Smooth muscle cell (in vitro differentiated cells): ENCODE results near the gene LUZP2. TPM values are rescaled to one million over a fixed set of nuclear protein-coding genes. Genes with fewer than 3 reads are reported as not detected.

Source experiments
- DNase-seq: peaks from one replicate; lab custom pipeline; 2025; ENCODE audit not compliant: unreplicated experiment; lab: John Stamatoyannopoulos, UW
- H2AFZ ChIP-seq: fragments of 200-600 bp; sonication (generic); 2 replicates; pipeline ENCODE4 v1.6.0; 2016; ENCODE audit warnings: antibody characterized with exemption, low read depth, mild to moderate bottlenecking
- H3F3A ChIP-seq: fragments of 200-600 bp; sonication (generic); 2 replicates; pipeline ENCODE4 v1.6.0; 2017; ENCODE audit warnings: antibody characterized with exemption, low read depth
- H3K27ac ChIP-seq: fragments of 200-600 bp; sonication (generic); 2 replicates; pipeline ENCODE4 v1.5.1; 2016; ENCODE audit warnings: low read depth, mild to moderate bottlenecking
- H3K27me3 ChIP-seq: fragments of 200-600 bp; sonication (generic); 2 replicates; pipeline ENCODE4 v1.6.1; 2016; ENCODE audit warnings: low read depth, mild to moderate bottlenecking
- H3K36me3 ChIP-seq: fragments of 200-600 bp; sonication (generic); 2 replicates; pipeline ENCODE4 v1.5.1; 2016; ENCODE audit warnings: low read depth
- H3K4me1 ChIP-seq: fragments of 200-600 bp; sonication (generic); 2 replicates; pipeline ENCODE4 v1.5.1; 2016; ENCODE audit warnings: low read depth
- H3K4me2 ChIP-seq: fragments of 200-600 bp; sonication (generic); 2 replicates; pipeline ENCODE4 v1.6.0; 2016; ENCODE audit warnings: mild to moderate bottlenecking
- H3K4me3 ChIP-seq: fragments of 200-600 bp; sonication (generic); 2 replicates; pipeline ENCODE4 v1.5.1; 2016; ENCODE audit warnings: mild to moderate bottlenecking
- H3K79me2 ChIP-seq: fragments of 200-600 bp; sonication (generic); 2 replicates; pipeline ENCODE4 v1.6.0; 2016; ENCODE audit warnings: low read depth, mild to moderate bottlenecking
- H3K9ac ChIP-seq: fragments of 200-600 bp; sonication (generic); 2 replicates; pipeline ENCODE4 v1.6.0; 2016; ENCODE audit warnings: low read depth
- H3K9me3 ChIP-seq: fragments of 200-600 bp; sonication (generic); replicated peaks from 2 replicates; pipeline ENCODE4 v1.5.1; 2016; ENCODE audit warnings: low read depth
- H4K20me1 ChIP-seq: fragments of 200-600 bp; sonication (generic); 2 replicates; pipeline ENCODE4 v1.6.0; 2016; ENCODE audit warnings: low read depth
- CTCF ChIP-seq: fragments of 200-600 bp; sonication (generic); IDR thresholded peaks from 2 replicates; pipeline ENCODE4 v1.5.1; 2017; ENCODE audit warnings: borderline replicate concordance, mild to moderate bottlenecking, antibody characterized with exemption; ENCODE audit not compliant: insufficient read depth, poor library complexity, severe bottlenecking
- WGBS: methylation state at CpG from one replicate; pipeline ENCODE4 v1.1.7; 2016; ENCODE audit warnings: low lambda C conversion rate; 5-methylcytosine and 5-hydroxymethylcytosine counted together
- polyA plus RNA-seq: library from polyadenylated mRNA; unstranded; fragments of >200 nt; fragmentation: Nextera tagmentation; extraction: Ambion mirVana; gene quantifications from 2 replicates; pipeline ENCODE4 v1.2.1, GENCODE V29; 2016
- total RNA-seq: library from RNA; depleted of rRNA; stranded (reverse); fragments of >200 nt; gene quantifications from 2 replicates; pipeline ENCODE4 v1.2.3, GENCODE V29; 2014

The LUZP2 gene
- total and polyA plus RNA-seq, 2 experiments from 2014 or later, result 1.1 to 1.3 TPM

- H3K4me1 ChIP-seq, result no peaks in the 10 kb centered on the region
- no peaks in the 10 kb centered on the region for H3K79me2 ChIP-seq
- H3K27ac ChIP-seq, result no peak overlapping the region
- no peaks in the 10 kb centered on the region for H3K27me3 ChIP-seq
- H3K9me3 ChIP-seq, result no peaks in the 10 kb centered on the region
- H3K36me3 ChIP-seq, result no peaks in the 10 kb centered on the region
- no peak for TF ChIP-seq CTCF
- H4K20me1 ChIP-seq, result no peaks in the 10 kb centered on the region
- no peak overlapping the region for H3K9ac ChIP-seq
- no peak overlapping the region for H3K4me2 ChIP-seq
- no peaks in the 10 kb centered on the region for H3F3A ChIP-seq
- 85% methylated on average over 2 of the region's 2 CpGs for WGBS
- no peak overlapping the region for H3K4me3 ChIP-seq
- H2AFZ ChIP-seq, result no peak overlapping the region
- DNase-seq, result no peak
Measured at GRCh38 chr11:24591283-24591682, 94.4 kb downstream of the LUZP2 start.

- no peak overlapping the region for H2AFZ ChIP-seq
- 92% methylated on average over 2 of the region's 2 CpGs for WGBS
- H3K4me1 ChIP-seq, result no peaks in the 10 kb centered on the region
- no peaks in the 10 kb centered on the region for H3K9me3 ChIP-seq
- no peak overlapping the region for H3K27ac ChIP-seq
- TF ChIP-seq CTCF, result no peak
- no peaks in the 10 kb centered on the region for H3K27me3 ChIP-seq
- no peaks in the 10 kb centered on the region for H3F3A ChIP-seq
- H4K20me1 ChIP-seq, result no peaks in the 10 kb centered on the region
- H3K9ac ChIP-seq, result no peak overlapping the region
- no peak for DNase-seq
- H3K79me2 ChIP-seq, result no peaks in the 10 kb centered on the region
- H3K4me2 ChIP-seq, result no peak overlapping the region
- no peak overlapping the region for H3K4me3 ChIP-seq
- H3K36me3 ChIP-seq, result no peaks in the 10 kb centered on the region
Measured at GRCh38 chr11:24592360-24592759, 95.5 kb downstream of the LUZP2 start.

GRCh38 chr11:24593332-24593731 is 96.5 kb downstream of the LUZP2 start:
- WGBS, result 84% methylated on average over 4 of the region's 4 CpGs
- H3K4me1 ChIP-seq, result no peaks in the 10 kb centered on the region

More at GRCh38 chr11:24593332-24593731, 96.5 kb downstream of the LUZP2 start:
- Histone ChIP-seq H3F3A (no peaks in the 10 kb centered on the region), H3K4me2 (no peak overlapping the region), H3K9ac (no peak overlapping the region), H3K4me3 (no peak overlapping the region), H3K27ac (no peak overlapping the region), H3K27me3 (no peaks in the 10 kb centered on the region), H3K79me2 (no peaks in the 10 kb centered on the region), H4K20me1 (no peaks in the 10 kb centered on the region), H2AFZ (no peak overlapping the region), H3K9me3 (no peaks in the 10 kb centered on the region), H3K36me3 (no peaks in the 10 kb centered on the region)
- no peak for TF ChIP-seq CTCF
- no peak for DNase-seq
